HG03280 (cell line): ENCODE data around the gene CDK5R2.

Source experiments
- ATAC-seq: cut with Tn5 transposase; IDR thresholded peaks from one replicate; pipeline ENCODE4 v1.9.1; 2021; ENCODE audit warnings: mild to moderate bottlenecking, moderate library complexity; ENCODE audit not compliant: unreplicated experiment

The CDK5R2 gene

DNA sequence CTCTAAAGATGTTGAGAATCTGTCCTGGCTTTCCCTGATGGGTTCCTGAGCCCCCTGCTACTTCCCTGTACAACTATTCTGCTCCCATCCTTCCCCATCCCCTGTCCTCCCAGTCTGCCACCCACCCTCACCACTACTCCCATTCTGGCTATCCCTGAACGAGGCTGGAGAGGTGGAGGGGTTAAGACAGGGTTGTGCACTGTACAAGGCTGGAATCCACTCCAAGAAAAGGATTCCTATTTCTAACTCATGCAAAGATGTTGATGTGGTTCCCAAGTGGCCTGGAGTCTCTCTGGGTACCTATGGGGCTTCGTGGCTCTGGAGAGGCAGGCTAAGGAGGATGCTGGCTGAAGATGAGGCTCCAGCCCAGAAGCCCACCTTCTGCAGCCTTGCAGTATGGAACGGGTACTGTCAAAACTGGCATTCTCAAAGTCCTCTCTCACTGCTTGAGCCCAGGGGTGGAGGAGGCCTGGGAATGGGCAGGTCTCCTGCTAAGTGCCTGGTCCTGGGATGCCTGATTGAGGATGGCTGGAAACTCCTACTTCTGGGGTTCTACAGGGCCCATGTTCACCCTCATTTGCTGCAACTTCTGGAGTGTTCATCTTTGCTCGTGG is 26.8 kb downstream of the CDK5R2 start:
- ATAC-seq: no peak

DNA sequence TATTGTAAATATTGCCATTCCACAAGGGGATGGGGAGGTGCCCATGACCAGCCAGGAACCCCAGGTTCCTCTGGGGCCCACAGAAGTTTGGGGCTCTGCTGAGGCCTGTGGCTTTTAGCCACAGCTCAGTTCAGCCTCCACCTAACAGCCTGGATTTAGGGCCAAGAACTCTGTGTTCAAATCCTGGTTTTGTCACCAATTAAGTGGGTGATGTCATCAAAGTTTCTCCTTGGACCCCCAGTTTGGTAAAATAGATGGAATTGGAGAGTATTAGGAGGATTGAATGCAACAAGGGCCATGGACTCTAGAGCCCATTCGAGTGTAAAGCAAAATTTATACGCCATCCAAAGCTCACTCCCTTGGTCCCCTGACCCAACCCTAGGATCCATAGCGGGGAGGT is 28.7 kb downstream of the CDK5R2 start:
- no peak for ATAC-seq

GRCh38 chr2:218988650-218989049 is 29.2 kb downstream of the CDK5R2 start:
- no peak for ATAC-seq

DNA sequence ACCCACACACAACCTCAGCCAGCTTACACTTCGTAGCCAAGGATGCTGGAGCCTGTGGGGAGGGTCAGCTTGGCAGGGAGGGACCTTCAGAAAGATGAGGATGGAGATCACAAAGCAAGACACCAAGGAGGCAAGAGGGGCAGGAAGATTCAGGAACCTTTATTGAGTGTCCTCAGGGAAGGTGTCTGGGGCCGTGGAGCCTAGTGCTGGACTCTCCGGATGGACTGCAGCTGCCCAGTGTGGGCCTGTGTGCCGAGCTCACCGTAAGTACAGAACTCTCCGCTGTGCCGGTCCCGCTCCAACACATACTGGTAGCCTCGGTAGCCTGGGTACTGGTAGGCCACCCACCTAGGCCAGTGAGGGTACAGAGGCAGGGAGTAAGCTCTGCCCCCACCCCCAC is 30.6 kb downstream of the CDK5R2 start:
- no peak for ATAC-seq

- ATAC-seq: no peak
Observed at GRCh38 chr2:218990612-218991011, 31.1 kb downstream of the CDK5R2 start.

GRCh38 chr2:218991674-218992168 is 32.3 kb downstream of the CDK5R2 start:
- no peak for ATAC-seq

GRCh38 chr2:218992196-218992595 is 32.7 kb downstream of the CDK5R2 start:
- ATAC-seq: no peak

DNA sequence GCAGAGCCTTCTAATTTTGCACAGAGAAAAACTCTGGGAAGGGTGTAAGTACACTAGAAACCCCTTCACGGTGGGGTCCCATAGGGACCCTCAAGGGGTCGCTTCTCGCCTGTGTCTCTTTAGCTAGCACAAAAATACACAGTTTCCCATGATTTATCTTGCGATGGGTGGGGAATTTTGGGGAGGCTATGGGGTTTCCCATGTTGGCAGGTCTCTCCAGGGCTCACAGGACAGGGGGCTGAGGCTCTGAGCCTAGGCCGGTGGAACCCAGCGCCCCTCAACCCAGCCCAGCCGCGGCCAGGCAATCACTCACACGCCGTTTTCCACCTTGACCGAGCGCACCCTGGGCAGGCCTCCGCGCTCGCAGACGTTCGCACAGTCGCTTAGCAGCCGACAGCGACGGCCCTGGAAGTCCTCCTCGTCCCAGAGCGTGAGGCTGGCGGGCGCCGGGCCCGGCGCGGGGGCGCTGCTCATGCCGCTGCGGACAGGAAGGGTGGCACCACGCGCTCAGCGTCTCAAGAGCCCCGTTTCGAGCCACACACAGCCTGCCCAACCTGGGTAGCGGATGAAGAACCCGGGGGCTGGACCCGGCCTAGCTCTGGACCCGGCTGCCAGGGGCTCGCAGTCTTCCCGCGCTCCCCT is 33.4 kb downstream of the CDK5R2 start:
- ATAC-seq: no peak

DNA sequence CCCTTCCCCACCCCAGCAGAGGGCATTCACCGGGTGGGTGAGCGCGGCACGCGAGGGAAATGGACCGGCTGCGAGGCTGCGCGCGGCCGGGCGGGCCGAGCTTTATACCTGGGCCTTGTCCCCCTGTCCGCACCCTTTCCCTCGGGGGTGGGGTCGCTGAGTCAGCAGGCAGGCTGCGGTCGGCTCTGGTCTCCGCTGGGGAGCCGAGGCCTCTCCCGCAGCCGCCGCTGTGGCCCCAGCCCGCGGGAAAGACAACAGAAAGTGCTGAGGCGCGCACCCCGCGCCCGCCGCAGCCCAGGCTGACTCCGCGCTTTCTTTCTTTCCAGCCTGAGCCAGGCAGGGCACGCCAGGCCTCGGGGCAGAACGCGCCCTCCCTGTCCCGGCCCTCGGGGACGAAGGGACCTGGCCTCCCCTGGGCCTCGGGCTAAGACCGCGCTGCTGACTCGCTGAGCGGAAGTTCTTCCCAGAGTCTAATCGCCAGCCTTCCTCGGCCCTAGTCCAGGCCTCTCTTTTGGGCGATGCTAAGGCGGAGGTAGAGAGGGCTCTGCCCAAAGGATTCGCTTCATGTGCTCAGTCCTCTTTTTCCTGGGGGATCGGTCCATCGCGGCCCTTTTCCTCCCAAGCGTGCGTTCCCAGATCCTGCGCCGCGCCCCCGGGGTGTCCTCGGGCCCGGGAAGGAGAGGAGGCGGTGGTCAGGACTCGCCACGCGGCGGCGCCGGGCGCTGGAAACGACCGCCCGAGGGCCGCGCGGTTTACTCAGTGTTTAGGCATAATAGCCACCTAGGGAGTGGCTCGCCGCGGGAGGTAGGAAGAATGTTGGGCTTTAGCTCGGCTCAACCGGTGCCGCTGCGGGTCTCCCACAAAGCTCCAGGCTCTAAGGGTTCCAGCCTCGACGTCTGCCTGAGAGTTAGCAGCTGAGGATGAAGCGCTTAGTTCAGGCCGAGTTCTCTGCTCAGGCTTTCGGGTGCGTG is 34.2 kb downstream of the CDK5R2 start, which contains the start of gene CRYBA2:
TSS of gene CRYBA2 (minus strand) at position 78 of the 971 bp plus-strand sequence. CDS start 246 bp downstream, outside the sequence.
- ATAC-seq: no peak

DNA sequence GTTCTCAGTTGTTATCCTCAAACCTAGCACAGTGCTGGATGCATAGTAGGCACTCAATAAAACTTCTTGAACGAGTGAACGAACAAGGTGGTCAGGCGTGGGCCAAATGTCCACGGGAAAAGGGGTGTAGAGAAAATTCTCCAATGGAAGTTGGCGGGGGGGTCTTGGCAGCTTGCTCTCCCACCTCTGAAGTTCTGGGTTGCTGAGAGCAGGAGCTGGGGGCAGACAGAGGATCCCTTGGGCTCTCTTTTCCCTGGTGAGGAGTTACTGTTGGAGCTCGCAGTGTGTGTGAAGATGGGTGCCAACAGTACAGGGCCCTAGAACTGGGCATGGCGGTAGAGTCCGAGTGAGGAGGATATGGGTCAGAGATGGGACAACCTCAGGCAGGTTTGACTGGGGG is 36.1 kb downstream of the CDK5R2 start:
- ATAC-seq: no peak

DNA sequence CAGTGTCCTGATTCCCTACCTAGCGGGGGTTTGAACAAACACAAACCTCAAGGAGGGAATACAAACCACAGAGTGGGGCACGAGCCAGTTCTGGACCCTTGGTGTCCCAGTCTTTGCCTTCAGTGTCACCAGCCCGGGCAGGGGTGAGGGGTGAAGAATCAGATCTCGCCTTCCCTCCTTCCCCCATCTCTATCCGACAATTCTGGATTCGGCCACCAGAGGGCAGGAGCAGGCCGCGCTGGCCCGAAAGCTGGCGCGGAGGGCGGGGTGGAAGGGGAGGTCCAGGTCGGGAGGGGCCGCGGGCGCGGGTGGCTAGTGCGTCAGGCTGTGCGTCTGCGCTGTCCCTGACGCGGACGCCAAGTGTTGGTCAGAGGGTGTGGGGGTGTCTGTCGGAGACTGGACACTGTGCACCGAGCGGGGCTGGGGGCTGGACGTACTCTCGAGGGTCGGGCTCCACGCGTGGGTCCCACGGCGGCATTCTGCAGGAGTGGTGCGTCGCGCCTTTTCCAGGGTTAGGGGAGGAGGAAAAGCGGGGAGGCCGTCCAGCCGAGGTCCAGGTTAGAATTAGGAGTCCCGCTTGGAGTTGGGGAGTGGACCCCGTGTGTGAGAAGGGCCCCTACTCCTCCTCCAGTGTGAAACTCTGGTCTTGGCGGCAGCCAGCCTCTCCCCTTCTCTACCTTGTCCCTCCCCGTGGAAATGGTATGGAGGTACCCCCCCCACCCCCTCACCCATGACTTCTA is 36.7 kb downstream of the CDK5R2 start:
- ATAC-seq: peak; percentile 71

GRCh38 chr2:218996937-218997336 is 37.5 kb downstream of the CDK5R2 start:
- ATAC-seq: no peak

DNA sequence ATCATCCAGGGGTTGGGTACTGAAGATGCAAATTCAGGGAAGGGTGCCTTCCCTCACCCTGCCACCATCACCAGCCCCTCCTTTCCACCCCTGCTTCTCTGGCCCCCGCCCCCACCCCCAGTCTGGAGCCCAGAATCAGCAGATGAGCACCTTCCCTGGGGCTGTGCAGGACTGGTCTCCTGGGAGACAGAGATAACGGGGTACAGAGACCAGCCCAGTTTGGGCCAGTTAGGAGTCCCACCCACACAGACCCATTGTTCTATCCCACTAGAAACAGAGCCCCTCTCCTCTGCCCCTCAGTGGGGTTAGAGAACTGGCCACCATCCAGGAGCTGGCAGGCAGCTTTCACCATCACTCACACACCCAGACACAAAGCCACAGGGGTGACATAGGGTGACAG is 38.3 kb downstream of the CDK5R2 start:
- ATAC-seq: no peak

DNA sequence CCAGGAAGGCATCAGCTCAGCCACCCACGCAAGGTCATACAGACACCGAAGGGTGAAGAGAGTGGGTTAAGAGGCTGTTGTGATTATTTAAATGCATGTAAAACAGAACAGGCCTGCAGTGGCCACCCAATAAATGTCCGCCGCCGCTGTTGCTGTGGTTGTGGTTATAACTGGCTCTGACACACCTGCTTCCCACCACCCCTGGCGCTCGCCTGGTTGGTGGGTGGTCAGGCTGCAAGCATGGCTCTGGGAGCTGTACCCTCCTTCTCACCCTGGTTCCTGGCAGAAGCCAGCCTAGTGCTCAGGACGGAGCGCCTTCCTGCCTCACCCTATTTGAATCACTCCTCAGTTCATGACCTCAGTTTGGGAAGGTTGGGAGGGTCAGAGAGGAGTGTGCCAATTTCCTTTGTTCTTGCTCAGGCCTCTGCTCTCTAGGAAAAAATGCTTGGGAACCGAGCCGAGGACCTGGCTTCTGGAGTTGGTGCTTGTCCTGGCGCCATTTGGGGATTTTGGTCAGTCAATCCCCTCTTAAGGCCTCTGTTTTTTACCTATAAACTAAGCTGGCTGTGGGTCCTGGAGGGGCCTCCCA is 39.0 kb downstream of the CDK5R2 start:
- ATAC-seq: no peak

DNA sequence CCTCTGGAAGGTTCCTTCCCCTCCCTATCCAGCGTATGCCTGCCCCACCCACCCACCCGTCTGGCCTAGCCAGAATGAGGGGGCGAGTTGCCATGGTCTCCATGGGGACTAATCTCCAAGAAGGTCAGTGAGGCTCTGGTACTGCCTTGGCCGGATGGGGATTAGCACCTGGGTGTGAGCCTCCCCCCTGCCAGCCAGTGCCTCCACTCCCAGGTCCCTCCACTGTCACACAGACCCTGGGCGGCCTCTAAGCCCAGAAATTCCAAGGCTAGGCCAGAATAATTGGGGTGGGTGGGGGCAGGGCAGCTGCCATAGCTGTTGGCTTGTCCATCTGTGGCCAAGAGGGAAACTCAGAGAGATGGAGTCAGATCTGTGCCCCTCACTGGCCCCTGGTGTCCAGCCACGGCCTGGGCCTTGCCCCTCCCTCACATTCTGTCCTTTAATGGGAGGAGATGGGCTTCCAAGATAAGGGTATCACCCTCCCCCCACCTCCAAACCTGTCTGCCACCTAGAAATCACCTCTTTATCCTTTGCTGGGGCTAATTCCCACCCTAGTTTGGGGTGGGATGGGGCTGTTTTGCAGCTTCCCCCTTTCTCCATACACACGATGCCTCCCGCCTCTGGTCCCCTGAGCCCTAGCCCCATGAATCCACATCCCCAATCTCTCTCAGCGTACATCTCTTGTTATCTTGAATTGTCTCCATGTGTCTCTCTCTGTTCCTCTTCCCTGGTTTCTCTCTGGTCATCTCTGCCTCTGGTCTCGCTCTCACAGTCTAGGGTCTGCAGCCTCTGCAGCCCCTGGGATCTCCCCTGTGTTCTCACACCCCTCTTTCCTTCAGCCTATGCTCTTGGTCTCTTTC is 39.8 kb downstream of the CDK5R2 start:
- ATAC-seq: no peak

- no peak for ATAC-seq
Observed at GRCh38 chr2:218999881-219000568, 40.6 kb downstream of the CDK5R2 start.

DNA sequence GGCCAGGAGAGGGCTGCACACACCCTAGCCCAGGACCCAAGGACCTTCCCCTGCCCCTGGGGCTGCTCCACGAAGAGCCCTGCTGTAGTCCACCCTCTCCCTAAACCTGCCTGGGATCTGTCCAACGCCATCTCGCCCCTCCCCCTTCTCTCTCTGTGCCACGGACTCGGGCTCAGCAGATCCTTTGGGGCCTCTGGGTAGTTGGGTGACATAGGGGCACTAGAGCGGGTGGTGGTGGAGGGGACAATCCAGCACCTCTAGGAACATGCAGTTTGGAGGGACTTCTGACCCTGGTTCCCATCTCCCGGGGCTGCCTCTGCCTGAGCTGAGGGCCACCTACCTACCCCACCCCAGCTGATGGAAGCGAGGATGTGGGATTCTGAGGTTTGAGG is 41.1 kb downstream of the CDK5R2 start:
- no peak for ATAC-seq

GRCh38 chr2:219001100-219001576 is 41.7 kb downstream of the CDK5R2 start:
- ATAC-seq: no peak
